Osteoblast (primary cell): Measurements from ENCODE around the gene RAB10. TPM values are rescaled to one million over a fixed set of nuclear protein-coding genes. Genes with fewer than 3 reads are reported as not detected.

Experiments used
- DNase-seq: peaks from one replicate; pipeline ENCODE4 v3.0.0; 2011; ENCODE audit warnings: low spot score, mixed read lengths; ENCODE audit not compliant: insufficient read length; ENCODE audit errors: missing footprints
- H2AFZ ChIP-seq: 2 replicates; pipeline ENCODE4 v1.6.0; 2011; ENCODE audit warnings: mild to moderate bottlenecking, low read length
- H3K27ac ChIP-seq: 2 replicates; pipeline ENCODE4 v1.5.1; 2011; ENCODE audit warnings: mild to moderate bottlenecking, low read depth, low read length, moderate library complexity
- H3K27me3 ChIP-seq: 2 replicates; pipeline ENCODE4 v1.6.0; 2012; ENCODE audit warnings: mild to moderate bottlenecking, control low read depth, inconsistent platforms, low read length, moderate library complexity; ENCODE audit not compliant: insufficient read depth
- H3K36me3 ChIP-seq: 2 replicates; pipeline ENCODE4 v1.5.1; 2011; ENCODE audit warnings: mild to moderate bottlenecking, low read length, control low read depth, moderate library complexity; ENCODE audit not compliant: insufficient read depth
- H3K4me1 ChIP-seq: 2 replicates; pipeline ENCODE4 v1.5.1; 2011; ENCODE audit warnings: mild to moderate bottlenecking, low read length, control low read depth, moderate library complexity; ENCODE audit not compliant: insufficient read depth
- H3K4me2 ChIP-seq: 2 replicates; pipeline ENCODE4 v1.6.0; 2011; ENCODE audit warnings: mild to moderate bottlenecking, low read length; ENCODE audit not compliant: insufficient read depth
- H3K4me3 ChIP-seq: fragments of 200-600 bp; sonication (generic); 3 replicates; pipeline ENCODE4 v1.5.1; 2012; ENCODE audit warnings: mild to moderate bottlenecking, low read length, inconsistent platforms; ENCODE audit not compliant: insufficient read depth
- H3K79me2 ChIP-seq: 2 replicates; pipeline ENCODE4 v1.6.0; 2012; ENCODE audit warnings: mild to moderate bottlenecking, low read length, control low read depth, inconsistent platforms; ENCODE audit not compliant: insufficient read depth
- H3K9me3 ChIP-seq: 2 replicates; pipeline ENCODE4 v1.5.1; 2011; ENCODE audit warnings: low read depth, low read length, control low read depth
- H4K20me1 ChIP-seq: 2 replicates; pipeline ENCODE4 v1.6.0; 2012; ENCODE audit warnings: mild to moderate bottlenecking, low read length, control low read depth; ENCODE audit not compliant: insufficient read depth
- CTCF ChIP-seq: IDR thresholded peaks from 2 replicates; pipeline ENCODE4 v1.5.1; 2011; ENCODE audit warnings: mild to moderate bottlenecking, low read depth, low read length, moderate library complexity; ENCODE audit errors: extremely low read depth
- total RNA-seq: library from RNA; depleted of rRNA; stranded (reverse); fragments of >200 nt; gene quantifications from 2 replicates; pipeline ENCODE4 v1.2.3, GENCODE V29; 2012

RAB10 gene
- total RNA-seq, 1 donor, result 151 TPM

- Histone ChIP-seq H3K9me3 (no peaks in the 10 kb centered on the region), H3K4me2 (peak overlapping the region; percentile 71), H3K27ac (peak overlapping the region; percentile 25), H2AFZ (no peak overlapping the region), H3K4me3 (peak overlapping the region; percentile 47), H4K20me1 (peaks cover 71% of the 10 kb centered on the region), H3K4me1 (peaks cover 16% of the 10 kb centered on the region), H3K36me3 (peaks cover 10% of the 10 kb centered on the region), H3K27me3 (no peaks in the 10 kb centered on the region), H3K79me2 (peaks cover 99% of the 10 kb centered on the region)
- no peak for TF ChIP-seq CTCF
- DNase-seq, result no peak
Measured at GRCh38 chr2:26043862-26044696, 10.2 kb downstream of the RAB10 start.

GRCh38 chr2:26048791-26049190 is 14.9 kb downstream of the RAB10 start:
- H3K36me3 ChIP-seq, result no peaks in the 10 kb centered on the region
- peaks cover 15% of the 10 kb centered on the region for H3K4me1 ChIP-seq
- no peak overlapping the region for H3K27ac ChIP-seq
- no peak for TF ChIP-seq CTCF
- H3K9me3 ChIP-seq, result no peaks in the 10 kb centered on the region
- no peak overlapping the region for H3K4me2 ChIP-seq
- peaks cover 98% of the 10 kb centered on the region for H3K79me2 ChIP-seq
- DNase-seq, result peak; percentile 79
- H4K20me1 ChIP-seq, result peaks cover 63% of the 10 kb centered on the region
- H2AFZ ChIP-seq, result no peak overlapping the region
- H3K4me3 ChIP-seq, result no peak overlapping the region
- H3K27me3 ChIP-seq, result no peaks in the 10 kb centered on the region

- H3K27me3 ChIP-seq, result no peaks in the 10 kb centered on the region
- TF ChIP-seq CTCF, result no peak
- no peak overlapping the region for H3K27ac ChIP-seq
- no peak overlapping the region for H2AFZ ChIP-seq
- no peaks in the 10 kb centered on the region for H3K9me3 ChIP-seq
- DNase-seq, result no peak
- peaks cover 98% of the 10 kb centered on the region for H3K79me2 ChIP-seq
- no peaks in the 10 kb centered on the region for H3K36me3 ChIP-seq
- no peak overlapping the region for H3K4me3 ChIP-seq
- H4K20me1 ChIP-seq, result peaks cover 58% of the 10 kb centered on the region
- H3K4me2 ChIP-seq, result no peak overlapping the region
- H3K4me1 ChIP-seq, result peaks cover 14% of the 10 kb centered on the region
Measured at GRCh38 chr2:26049641-26050040, 15.8 kb downstream of the RAB10 start.

GRCh38 chr2:26052740-26053139 is 18.9 kb downstream of the RAB10 start:
- Histone ChIP-seq H3K4me2 (no peak overlapping the region), H2AFZ (no peak overlapping the region), H3K36me3 (no peaks in the 10 kb centered on the region), H4K20me1 (peaks cover 74% of the 10 kb centered on the region), H3K4me1 (peaks cover 19% of the 10 kb centered on the region), H3K27me3 (no peaks in the 10 kb centered on the region), H3K27ac (no peak overlapping the region), H3K4me3 (no peak overlapping the region), H3K79me2 (peaks cover 99% of the 10 kb centered on the region), H3K9me3 (no peaks in the 10 kb centered on the region)
- TF ChIP-seq CTCF, result no peak
- no peak for DNase-seq
